ENCODE data around the gene MTSS2. TPM values are rescaled to one million over a fixed set of nuclear protein-coding genes. Genes with fewer than 3 reads are reported as not detected.

The MTSS2 gene
- total RNA-seq, 3 donors from 2014 or later (not counting 1 experiment from before 2014, with no cell fraction given): 3.8 to 8.8 (median 4.4) TPM

DNA sequence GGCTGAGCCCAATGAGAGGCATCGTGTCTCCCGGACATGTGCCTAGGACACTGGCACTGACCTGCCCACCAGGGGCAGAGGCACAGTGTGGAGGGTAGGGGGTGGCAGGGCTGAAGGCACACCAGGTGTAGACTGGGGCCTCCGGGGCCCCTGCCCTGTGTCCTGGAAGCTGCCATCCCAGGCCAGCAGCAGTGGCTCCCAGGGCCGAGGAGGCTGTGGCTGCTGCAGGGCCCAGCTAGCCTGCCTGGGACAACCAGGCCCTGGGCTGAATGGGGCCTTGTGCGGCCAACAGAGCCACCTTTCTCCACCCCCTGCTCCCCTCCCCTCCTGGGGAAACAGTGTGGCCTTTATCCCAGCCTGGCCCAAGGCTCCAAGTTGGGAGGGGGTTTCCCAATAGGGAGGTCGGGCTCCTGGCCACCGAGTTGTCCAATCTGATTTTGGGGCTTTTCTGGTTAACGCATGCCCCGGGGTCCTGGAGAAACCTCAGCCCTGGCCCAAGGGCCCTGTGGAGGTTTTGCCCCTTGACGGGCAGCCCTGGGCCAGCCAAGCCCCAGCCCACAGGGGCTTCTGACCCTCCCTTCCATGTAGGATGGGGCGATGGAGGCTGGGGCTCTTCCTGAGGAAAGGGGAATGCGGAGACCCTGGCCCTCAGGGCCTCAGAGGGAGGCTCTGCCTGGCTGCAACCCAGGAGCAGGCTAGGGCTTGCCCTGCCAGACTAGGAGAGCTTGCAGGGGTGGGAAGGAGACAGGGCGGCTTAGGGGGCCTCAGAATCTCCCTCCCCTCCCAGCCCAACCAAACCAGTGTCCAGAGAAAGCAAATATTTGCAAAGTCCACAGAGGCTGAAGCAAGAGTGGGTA is 4.2 kb downstream of the MTSS2 start:
- ATAC-seq: no peak
- H3K4me3 Mint-ChIP-seq: no peak overlapping the region
- intact Hi-C loops (cut with micrococcal nuclease): no loop called here
- Histone ChIP-seq H3K27me3 (ENCODE audit: control insufficient read depth, insufficient read depth, low read length) (peaks cover 8% of the 10 kb centered on the region), H3K27ac (ENCODE audit: low read length) (no peak overlapping the region), H3K4me3 (ENCODE audit: low read length) (no peak overlapping the region), H3K9me3 (ENCODE audit: control insufficient read depth, insufficient read depth, low read length) (no peaks in the 10 kb centered on the region), H3K36me3 (ENCODE audit: control insufficient read depth, insufficient read depth, low read length) (no peaks in the 10 kb centered on the region), H3K4me1 (ENCODE audit: control insufficient read depth, insufficient read depth, low read length) (peaks cover 13% of the 10 kb centered on the region)
- H3K27ac Mint-ChIP-seq: no peak overlapping the region
- H3K4me1 Mint-ChIP-seq: peaks cover 0 to 16% of the 10 kb centered on the region in 2 donors
- no peaks in the 10 kb centered on the region for H3K9me3 Mint-ChIP-seq
- H3K36me3 Mint-ChIP-seq: no peaks in the 10 kb centered on the region
- 80% methylated on average over 12 of the region's 13 CpGs for WGBS (ENCODE audit: insufficient coverage)
- TF ChIP-seq, protein P1, sequence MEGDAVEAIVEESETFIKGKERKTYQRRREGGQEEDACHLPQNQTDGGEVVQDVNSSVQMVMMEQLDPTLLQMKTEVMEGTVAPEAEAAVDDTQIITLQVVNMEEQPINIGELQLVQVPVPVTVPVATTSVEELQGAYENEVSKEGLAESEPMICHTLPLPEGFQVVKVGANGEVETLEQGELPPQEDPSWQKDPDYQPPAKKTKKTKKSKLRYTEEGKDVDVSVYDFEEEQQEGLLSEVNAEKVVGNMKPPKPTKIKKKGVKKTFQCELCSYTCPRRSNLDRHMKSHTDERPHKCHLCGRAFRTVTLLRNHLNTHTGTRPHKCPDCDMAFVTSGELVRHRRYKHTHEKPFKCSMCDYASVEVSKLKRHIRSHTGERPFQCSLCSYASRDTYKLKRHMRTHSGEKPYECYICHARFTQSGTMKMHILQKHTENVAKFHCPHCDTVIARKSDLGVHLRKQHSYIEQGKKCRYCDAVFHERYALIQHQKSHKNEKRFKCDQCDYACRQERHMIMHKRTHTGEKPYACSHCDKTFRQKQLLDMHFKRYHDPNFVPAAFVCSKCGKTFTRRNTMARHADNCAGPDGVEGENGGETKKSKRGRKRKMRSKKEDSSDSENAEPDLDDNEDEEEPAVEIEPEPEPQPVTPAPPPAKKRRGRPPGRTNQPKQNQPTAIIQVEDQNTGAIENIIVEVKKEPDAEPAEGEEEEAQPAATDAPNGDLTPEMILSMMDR (IDR thresholded peaks at IDR 0.05): no peak
- no peak for DNase-seq
- H3K27me3 Mint-ChIP-seq (ENCODE audit: low read depth in 2 of 2): no peaks in the 10 kb centered on the region

DNA sequence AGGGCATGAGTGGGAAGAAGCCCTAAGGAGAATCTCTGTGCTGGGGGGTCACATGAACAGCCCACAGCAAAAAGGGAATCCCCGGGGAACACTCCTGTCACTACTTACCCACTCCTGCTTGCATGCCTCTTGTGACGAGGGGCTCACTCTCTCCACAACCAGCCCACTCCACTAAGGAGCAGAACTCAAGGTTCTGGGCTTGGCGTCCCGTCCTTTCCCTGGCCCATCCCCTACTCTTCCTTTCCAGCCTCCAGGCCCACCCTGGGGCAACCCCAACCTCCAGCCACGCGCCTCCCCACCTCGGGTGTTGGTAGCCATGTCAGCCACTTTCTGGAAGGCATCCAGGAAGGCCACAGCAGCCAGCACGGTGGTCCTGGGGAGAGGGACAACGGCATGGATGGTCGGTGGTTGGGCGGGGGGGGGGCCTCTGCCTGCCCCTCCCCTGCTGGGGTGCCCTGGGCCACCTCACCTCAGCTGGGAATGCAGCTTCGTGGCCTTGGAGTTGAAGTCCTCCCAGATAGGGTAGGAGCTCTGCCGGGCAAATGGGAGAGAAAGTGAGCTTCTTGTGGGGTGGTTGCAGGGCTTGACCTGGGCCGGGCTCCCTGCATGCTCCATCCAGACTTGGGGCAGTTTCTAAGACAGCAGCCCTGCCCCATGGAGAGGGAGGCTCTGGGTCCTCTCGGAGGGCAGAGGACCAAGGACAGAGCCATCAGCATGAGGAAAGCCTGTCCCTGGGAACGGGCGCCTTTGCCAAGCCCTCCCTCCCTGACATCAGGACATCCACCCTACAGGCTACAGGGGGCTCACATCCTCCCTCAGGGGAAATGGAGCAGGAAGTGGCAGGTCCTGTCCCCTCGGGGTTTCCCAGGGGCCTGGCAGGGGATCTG is 5.1 kb downstream of the MTSS2 start:
- no peak overlapping the region for H3K4me3 Mint-ChIP-seq
- H3K27me3 ChIP-seq (ENCODE audit: control insufficient read depth, insufficient read depth, low read length): peaks cover 8% of the 10 kb centered on the region
- peaks cover 13% of the 10 kb centered on the region for H3K4me1 ChIP-seq (ENCODE audit: control insufficient read depth, insufficient read depth, low read length)
- H3K4me3 ChIP-seq (ENCODE audit: low read length): no peak overlapping the region
- no peaks in the 10 kb centered on the region for H3K9me3 ChIP-seq (ENCODE audit: control insufficient read depth, insufficient read depth, low read length)
- no peaks in the 10 kb centered on the region for H3K9me3 Mint-ChIP-seq
- H3K4me1 Mint-ChIP-seq: peaks cover 0 to 16% of the 10 kb centered on the region in 2 donors
- ATAC-seq (no peak), DNase-seq (no peak)
- intact Hi-C loops (cut with micrococcal nuclease): no loop called here
- no peaks in the 10 kb centered on the region for H3K36me3 ChIP-seq (ENCODE audit: control insufficient read depth, insufficient read depth, low read length)
- H3K27ac ChIP-seq (ENCODE audit: low read length): no peak overlapping the region
- WGBS (ENCODE audit: insufficient coverage): 83% methylated on average over 18 of the region's 18 CpGs
- no peaks in the 10 kb centered on the region for H3K27me3 Mint-ChIP-seq (ENCODE audit: low read depth in 2 of 2)
- H3K36me3 Mint-ChIP-seq: no peaks in the 10 kb centered on the region
- no peak overlapping the region for H3K27ac Mint-ChIP-seq
- TF ChIP-seq, protein P1 (IDR thresholded peaks at IDR 0.05): no peak

DNA sequence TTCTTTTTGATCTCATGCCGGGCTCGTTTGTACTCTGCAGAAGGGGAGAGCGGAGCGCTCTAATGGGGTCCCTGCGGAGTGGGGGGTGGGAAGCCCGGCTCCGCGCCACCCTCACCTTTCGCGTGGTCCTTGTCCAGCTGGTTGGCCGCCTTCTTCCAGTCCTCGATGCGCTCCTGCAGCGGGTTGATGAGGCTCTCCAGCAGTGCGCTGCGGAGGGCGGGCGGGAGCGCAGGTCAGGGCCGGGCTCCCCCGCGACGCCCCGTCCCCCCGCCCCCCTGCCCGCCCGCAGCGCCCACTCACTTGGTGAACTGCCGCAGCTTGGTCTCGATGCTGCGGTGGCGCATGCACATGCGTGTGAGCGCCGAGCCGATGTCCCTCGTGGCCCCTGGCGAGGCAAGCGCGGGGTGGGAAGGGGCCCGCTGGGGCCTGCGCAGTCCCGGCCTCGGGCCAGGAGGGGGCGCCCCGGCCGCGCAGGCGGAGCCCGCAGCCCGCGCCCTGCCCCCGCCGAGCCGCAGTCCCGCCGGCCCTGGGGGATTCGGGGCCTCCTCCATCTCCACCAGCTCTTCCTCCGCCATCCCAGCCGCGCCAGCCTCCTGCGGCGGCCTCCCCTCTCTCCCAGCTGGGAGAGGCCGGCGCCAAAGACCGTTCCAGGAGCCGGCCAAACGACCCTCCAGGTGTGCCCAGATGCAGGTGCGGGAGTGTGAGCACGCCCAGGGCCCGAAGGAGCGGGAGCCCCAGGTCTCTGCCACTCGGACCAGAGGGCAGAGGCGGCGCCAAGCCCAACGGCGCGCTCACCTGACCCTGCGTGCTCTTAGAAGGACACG is 6.0 kb downstream of the MTSS2 start:
- Histone ChIP-seq H3K27ac (ENCODE audit: low read length) (no peak overlapping the region), H3K4me1 (ENCODE audit: control insufficient read depth, insufficient read depth, low read length) (peaks cover 9% of the 10 kb centered on the region), H3K4me3 (ENCODE audit: low read length) (no peak overlapping the region), H3K27me3 (ENCODE audit: control insufficient read depth, insufficient read depth, low read length) (peaks cover 4% of the 10 kb centered on the region), H3K9me3 (ENCODE audit: control insufficient read depth, insufficient read depth, low read length) (no peaks in the 10 kb centered on the region), H3K36me3 (ENCODE audit: control insufficient read depth, insufficient read depth, low read length) (no peaks in the 10 kb centered on the region)
- intact Hi-C loops (cut with micrococcal nuclease): no loop called here
- Mint-ChIP-seq H3K4me1 (peaks cover 0 to 12% of the 10 kb centered on the region in 2 donors), H3K27ac (no peak overlapping the region), H3K4me3 (no peak overlapping the region), H3K9me3 (no peaks in the 10 kb centered on the region), H3K27me3 (ENCODE audit: low read depth in 2 of 2) (no peaks in the 10 kb centered on the region), H3K36me3 (no peaks in the 10 kb centered on the region)
- 85% methylated on average over 80 of the region's 80 CpGs for WGBS (ENCODE audit: insufficient coverage)
- TF ChIP-seq, protein P1 (IDR thresholded peaks at IDR 0.05): no peak
- peak in 1 of 3 donors; percentile 34 for ATAC-seq
- peak in 1 of 2 donors; percentile 28 for DNase-seq
